HepG2 (cell line): ENCODE data around the gene ALKBH5. TPM values are rescaled to one million over a fixed set of nuclear protein-coding genes. Genes with fewer than 3 reads are reported as not detected.

Experiments
- ATAC-seq: fragments of 200-7000 bp; cut with Tn5 transposase; 3 replicates; pipeline ENCODE4 v1.9.1; 2020; ENCODE audit warnings: mild to moderate bottlenecking, moderate library complexity
- Bru-seq: library from RNA; stranded (reverse); fragments of 400-500 nt; gene quantifications from one replicate; lab custom pipeline; 2021; lab: Mats Ljungman, UMichigan
- BruChase-seq, 2 experiments: library from RNA; stranded (reverse); fragments of 400-500 nt; gene quantifications; one replicate each; lab custom pipeline; 2021; lab: Mats Ljungman, UMichigan
- BruUV-seq: library from RNA; stranded (reverse); fragments of 400-500 nt; replicated peaks from 2 replicates; lab custom pipeline; 2021; lab: Mats Ljungman, UMichigan
- CTCF ChIA-PET: fragments of 300-600 bp; formaldehyde crosslinking; extraction: SDS; loops from one replicate; lab custom pipeline; 2021; ENCODE audit warnings: low total read pairs, inconsistent platforms, low intra/inter-chr PET ratio; lab: Yijun Ruan, JAX
- POLR2A ChIA-PET: fragments of 350-600 bp; sonication (Branson Sonifier 250); formaldehyde crosslinking; loops from one replicate; lab custom pipeline; 2020; ENCODE audit warnings: antibody characterized with exemption, inconsistent platforms; lab: Yijun Ruan, JAX
- DNase-seq: peaks from one replicate; pipeline ENCODE4 v3.0.0-alpha.2; 2015; ENCODE audit warnings: low spot score
- FAIRE-seq: peaks from 3 replicates; lab custom pipeline; 2011; peaks lifted over from hg19 to GRCh38; lab: Jason Lieb, UNC
- H2AFZ ChIP-seq: one replicate; pipeline ENCODE4 v1.6.1; 2011; ENCODE audit warnings: low read length, inconsistent platforms
- H3K27ac ChIP-seq: fragments of 300-600 bp; 3 replicates; pipeline ENCODE4 v1.8.0; 2011; ENCODE audit warnings: mixed run types, mild to moderate bottlenecking, mixed read lengths, low read length, inconsistent platforms; ENCODE audit not compliant: insufficient read depth; ENCODE audit errors: extremely low read length
- H3K27me3 ChIP-seq, 2 experiments: fragments of 200-600 bp in 1 of 2; 2 replicates in 1 of 2; 3 replicates in 1 of 2; pipeline versions ENCODE4 v1.6.0 to v1.8.0; 2011; ENCODE audit warnings: low read length in 2 of 2, mild to moderate bottlenecking in 2 of 2, moderate library complexity in 2 of 2, inconsistent platforms in 1 of 2; ENCODE audit not compliant: insufficient read depth in 2 of 2, control insufficient read depth in 1 of 2
- H3K36me3 ChIP-seq, 2 experiments: fragments of 200-600 bp in 1 of 2; replicated peaks in 1 of 2; 2 replicates in 1 of 2; 3 replicates in 1 of 2; pipeline versions ENCODE4 v1.5.1 to v1.8.0; 2011; ENCODE audit warnings: low read length in 2 of 2, inconsistent platforms in 1 of 2; ENCODE audit not compliant: insufficient read depth in 2 of 2, control insufficient read depth in 1 of 2
- H3K4me1 ChIP-seq: 2 replicates; pipeline ENCODE4 v1.5.1; 2012; ENCODE audit warnings: low read length, inconsistent platforms; ENCODE audit not compliant: insufficient read depth
- H3K4me2 ChIP-seq: 2 replicates; pipeline ENCODE4 v1.6.0; 2011; ENCODE audit warnings: low read depth, low read length, inconsistent platforms
- H3K4me3 ChIP-seq, 3 experiments: fragments of 200-600 bp in 1 of 3; sonication (generic), shearing (Covaris generic) in 1 of 3; replicated peaks in 1 of 3; 2 replicates each; pipeline ENCODE4 v1.5.1; 2011 to 2016; ENCODE audit warnings: low read length in 3 of 3, inconsistent platforms in 2 of 3, low read depth in 2 of 3, mild to moderate bottlenecking in 2 of 3, control low read depth in 1 of 3, mixed read lengths in 1 of 3; ENCODE audit not compliant: insufficient read depth in 1 of 3
- H3K79me2 ChIP-seq: one replicate; pipeline ENCODE4 v1.6.1; 2011; ENCODE audit warnings: low read length, inconsistent platforms; ENCODE audit not compliant: insufficient read depth
- H3K9ac ChIP-seq: 2 replicates; pipeline ENCODE4 v1.6.0; 2011; ENCODE audit warnings: mild to moderate bottlenecking, low read depth, low read length, inconsistent platforms; ENCODE audit not compliant: insufficient read depth
- H3K9me3 ChIP-seq: 2 replicates; pipeline ENCODE4 v1.5.1; 2012; ENCODE audit warnings: mild to moderate bottlenecking, low read length
- H4K20me1 ChIP-seq: 2 replicates; pipeline ENCODE4 v1.6.0; 2011; ENCODE audit warnings: inconsistent platforms, mild to moderate bottlenecking, low read length, moderate library complexity; ENCODE audit not compliant: insufficient read depth
- CEBPZ ChIP-seq: IDR thresholded peaks from 2 replicates; pipeline ENCODE4 v1.6.1; 2012; ENCODE audit warnings: low read length, improper control_type of control experiment
- CENPX ChIP-seq: sonication (generic); formaldehyde crosslinking; IDR thresholded peaks from 2 replicates; pipeline ENCODE4 v1.9.0; 2021; ENCODE audit warnings: mild to moderate bottlenecking, missing genetic modification reagents, moderate library complexity
- ZNF281 ChIP-seq: sonication (generic); formaldehyde crosslinking; IDR thresholded peaks from 2 replicates; pipeline ENCODE4 v1.4.0; 2020; ENCODE audit warnings: missing genetic modification reagents, borderline replicate concordance
- ZNF598 ChIP-seq: sonication (generic); formaldehyde crosslinking; IDR thresholded peaks from 2 replicates; pipeline ENCODE4 v1.5.1; 2020; ENCODE audit warnings: mild to moderate bottlenecking, missing genetic modification reagents, borderline replicate concordance
- WGBS: methylation state at CpG from one replicate; pipeline ENCODE4 v1.1.6; 2017; ENCODE audit warnings: low lambda C conversion rate; 5-methylcytosine and 5-hydroxymethylcytosine counted together
- in situ Hi-C: cut with HindIII; loops from 2 replicates; pipeline ENCODE4 v1.10.0; 2017; ENCODE audit warnings: low pct_unique_long_range_greater_than_20kb; ENCODE audit not compliant: extremely low pct_ligation_motif_present
- intact Hi-C: fragments of 100-400 bp; cut with micrococcal nuclease; formaldehyde crosslinking; loops from one replicate; pipeline ENCODE4 v1.10.0; 2022; ENCODE audit not compliant: unreplicated experiment
- long read RNA-seq, 2 experiments: library from RNA in 1 of 2; library from polyadenylated mRNA in 1 of 2; stranded (forward) in 1 of 2; unstranded in 1 of 2; transcript quantifications; one replicate each; pipeline ENCODE4 v2.0.0, GENCODE V29; 2019 to 2022
- polyA minus RNA-seq, 3 experiments: library from RNA; depleted of rRNA, polyadenylated mRNA; stranded (reverse); fragments of >200 nt; gene quantifications; 2 replicates each; pipeline ENCODE4 v1.2.3, GENCODE V29; 2011; ENCODE audit warnings: low replicate concordance in 1 of 3
- polyA plus RNA-seq, 8 experiments: library from polyadenylated mRNA; depleted of rRNA in 3 of 8; stranded (reverse) in 7 of 8; unstranded in 1 of 8; fragments of >200 nt; fragmentation: Illumina TruSeq in 4 of 8; extraction: Trizol in 4 of 8; gene quantifications; 2 replicates each; pipeline versions ENCODE4 v1.2.1 to v1.2.3, GENCODE V29; 2011 to 2016; ENCODE audit warnings: low read depth in 4 of 8, missing spikeins in 1 of 8, mixed read lengths in 1 of 8; ENCODE audit not compliant: insufficient read depth in 1 of 8
- total RNA-seq, 5 experiments: library from RNA; depleted of rRNA; stranded (reverse); fragments of >200 nt; fragmentation: Illumina TruSeq; extraction: Trizol; gene quantifications; 2 replicates each; pipeline ENCODE4 v1.2.3, GENCODE V29; 2016; ENCODE audit warnings: low read depth in 1 of 5
- TF ChIP-seq, protein P1 (sequence below): IDR thresholded peaks from 2 replicates; pipeline ENCODE4 v1.4.0; 2020; ENCODE audit warnings: mild to moderate bottlenecking, missing genetic modification reagents

The ALKBH5 gene
- total RNA-seq (2016; rRNA removed; fragmentation: Illumina TruSeq; extraction: Trizol) (68.9 and 77.9 TPM in 2 replicates), polyA plus RNA-seq (2011; rRNA removed) (76.9 and 81.4 TPM in 2 replicates), polyA minus RNA-seq (2011; rRNA and poly(A)+ RNA removed; ENCODE audit: low replicate concordance) (171 and 230 TPM in 2 replicates), Bru-seq, nascent RNA (percentile 78 among the genes with signal in this experiment), BruChase-seq, experiment 1, labeled RNA remaining after a 6-hour chase (percentile 93 among the genes with signal in this experiment), BruChase-seq, experiment 2, labeled RNA remaining after a 2-hour chase (percentile 87 among the genes with signal in this experiment)
- total RNA-seq (2016; cell fraction: cytosol; rRNA removed; fragmentation: Illumina TruSeq; extraction: Trizol; ENCODE audit: low read depth) = 33.0 and 40.4 TPM in 2 replicates
- 67.3 and 68.1 TPM in 2 replicates for total RNA-seq (2016; cell fraction: insoluble cytoplasmic fraction; rRNA removed; fragmentation: Illumina TruSeq; extraction: Trizol)
- total RNA-seq (2016; cell fraction: membrane; rRNA removed; fragmentation: Illumina TruSeq; extraction: Trizol) = 116 and 133 TPM in 2 replicates
- 33.2 and 35.5 TPM in 2 replicates for total RNA-seq (2016; cell fraction: nucleus; rRNA removed; fragmentation: Illumina TruSeq; extraction: Trizol)
- 86.0 TPM in 2 replicates for polyA plus RNA-seq (2011; cell fraction: cytosol; rRNA removed)
- 33.7 and 38.7 TPM in 2 replicates for polyA plus RNA-seq (2011; cell fraction: nucleus; rRNA removed)
- 40.0 and 40.1 TPM in 2 replicates for polyA plus RNA-seq (2012)
- 28.2 and 39.0 TPM in 2 replicates for polyA plus RNA-seq (2016; cell fraction: cytosol; fragmentation: Illumina TruSeq; extraction: Trizol; ENCODE audit: low read depth)
- 72.9 and 78.4 TPM in 2 replicates for polyA plus RNA-seq (2016; cell fraction: insoluble cytoplasmic fraction; fragmentation: Illumina TruSeq; extraction: Trizol; ENCODE audit: low read depth)
- polyA plus RNA-seq (2016; cell fraction: membrane; fragmentation: Illumina TruSeq; extraction: Trizol; ENCODE audit: low read depth) = 87.0 and 103 TPM in 2 replicates
- polyA plus RNA-seq (2016; cell fraction: nucleus; fragmentation: Illumina TruSeq; extraction: Trizol; ENCODE audit: insufficient read depth, low read depth) = 49.9 and 55.5 TPM in 2 replicates
- 93.0 and 100 TPM in 2 replicates for polyA minus RNA-seq (2011; cell fraction: cytosol; rRNA and poly(A)+ RNA removed)
- polyA minus RNA-seq (2011; cell fraction: nucleus; rRNA and poly(A)+ RNA removed) = 24.7 and 35.2 TPM in 2 replicates
- long read RNA-seq, experiment 1, transcript ALKBH5-201 (4 exons, 2,748 nt) = major isoform, 48 of 71 reads
- long read RNA-seq, experiment 1, partial matches to known transcripts = 17 of 71 reads
- long read RNA-seq, experiment 1, other reads (novel, unspliced or antisense) = 5 of 71 reads
- long read RNA-seq, experiment 2, transcript ALKBH5-201 (4 exons, 2,748 nt) = major isoform, 56 of 127 reads
- long read RNA-seq, experiment 2, partial matches to known transcripts = 65 of 127 reads
- long read RNA-seq, experiment 2, other reads (novel, unspliced or antisense) = 5 of 127 reads

DNA sequence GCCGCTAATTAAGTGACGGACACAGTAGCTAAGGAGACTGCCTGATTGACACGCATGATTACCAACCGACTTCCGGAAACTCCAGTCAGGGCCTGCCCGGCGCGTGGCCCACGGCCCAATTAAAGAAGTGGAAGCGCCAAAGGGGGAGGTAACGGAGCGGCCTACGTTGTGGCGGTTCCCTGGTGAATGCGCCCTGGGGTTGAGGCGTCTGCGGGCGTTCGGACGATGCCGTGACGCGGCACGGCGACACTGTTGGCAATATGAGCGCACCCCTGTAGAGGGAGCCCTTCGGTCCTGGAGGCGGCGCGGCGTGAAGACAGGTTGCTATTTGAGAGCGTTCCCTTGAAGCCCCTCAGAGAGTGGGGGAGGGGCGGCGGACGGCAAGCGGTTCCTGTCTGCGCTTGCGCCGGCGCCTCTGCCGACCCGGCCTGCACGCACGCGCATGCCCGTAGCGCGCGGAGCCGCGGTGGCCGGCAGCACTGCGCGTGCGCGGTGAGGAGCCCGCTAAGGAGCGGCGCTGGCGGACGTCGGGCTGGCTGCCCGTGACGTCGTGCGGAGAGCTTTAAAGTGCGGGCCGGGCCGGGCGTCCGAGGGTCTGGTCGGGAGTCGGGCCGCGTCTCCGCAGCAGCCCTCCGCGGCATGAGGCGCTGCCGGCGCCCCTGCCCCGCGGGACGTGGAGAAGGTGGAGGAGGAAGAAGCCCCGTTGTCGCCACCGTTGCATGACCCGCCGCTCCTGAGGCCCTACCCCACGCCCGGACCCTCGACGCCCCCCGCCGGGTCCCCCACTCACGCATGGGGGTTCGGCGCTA, at the start of gene ALKBH5:
ALKBH5 (plus strand) TSS at position 495 of the 809 bp plus-strand sequence. CDS start 416 bp downstream, outside the sequence.
- no TSS peak for BruUV-seq
- no peaks in the 10 kb centered on the region for H3K27me3 ChIP-seq
- peaks cover 41% of the 10 kb centered on the region for H4K20me1 ChIP-seq
- DNase-seq (peak; percentile 99), FAIRE-seq (peak; percentile 99), ATAC-seq (peak; percentile 91)
- ChIA-PET CTCF (no interaction called here), POLR2A (interaction anchor here (0.7 to 2.6 kb wide), 22 partner anchors 8 to 675 kb away, joined by 3 to 29 read pairs (median 4); partner anchors contain the start of genes DRC3, LLGL1, PRPSAP2 and SHMT1)
- peak within 1 kb of the TSS; percentile 87 for H3K9ac ChIP-seq
- 0% methylated on average over 17 of the region's 98 CpGs for WGBS
- H3K79me2 ChIP-seq = peaks cover 44% of the 10 kb centered on the region
- H3K36me3 ChIP-seq = peaks cover 3 to 18% of the 10 kb centered on the region in 2 experiments; a peak in 4 of 5 replicates
- peak within 1 kb of the TSS; percentile 80 to 96 (median 81) for H3K4me3 ChIP-seq
- intact Hi-C loops = no loop called here
- H3K4me1 ChIP-seq = peaks cover 58% of the 10 kb centered on the region
- H3K4me2 ChIP-seq = peak within 1 kb of the TSS; percentile 99
- H2AFZ ChIP-seq = no peak within 1 kb of the TSS
- H3K27ac ChIP-seq = peak within 1 kb of the TSS; percentile 96
- H3K9me3 ChIP-seq = no peaks in the 10 kb centered on the region
- in situ Hi-C loops = no loop called here
- TF ChIP-seq, protein P1, sequence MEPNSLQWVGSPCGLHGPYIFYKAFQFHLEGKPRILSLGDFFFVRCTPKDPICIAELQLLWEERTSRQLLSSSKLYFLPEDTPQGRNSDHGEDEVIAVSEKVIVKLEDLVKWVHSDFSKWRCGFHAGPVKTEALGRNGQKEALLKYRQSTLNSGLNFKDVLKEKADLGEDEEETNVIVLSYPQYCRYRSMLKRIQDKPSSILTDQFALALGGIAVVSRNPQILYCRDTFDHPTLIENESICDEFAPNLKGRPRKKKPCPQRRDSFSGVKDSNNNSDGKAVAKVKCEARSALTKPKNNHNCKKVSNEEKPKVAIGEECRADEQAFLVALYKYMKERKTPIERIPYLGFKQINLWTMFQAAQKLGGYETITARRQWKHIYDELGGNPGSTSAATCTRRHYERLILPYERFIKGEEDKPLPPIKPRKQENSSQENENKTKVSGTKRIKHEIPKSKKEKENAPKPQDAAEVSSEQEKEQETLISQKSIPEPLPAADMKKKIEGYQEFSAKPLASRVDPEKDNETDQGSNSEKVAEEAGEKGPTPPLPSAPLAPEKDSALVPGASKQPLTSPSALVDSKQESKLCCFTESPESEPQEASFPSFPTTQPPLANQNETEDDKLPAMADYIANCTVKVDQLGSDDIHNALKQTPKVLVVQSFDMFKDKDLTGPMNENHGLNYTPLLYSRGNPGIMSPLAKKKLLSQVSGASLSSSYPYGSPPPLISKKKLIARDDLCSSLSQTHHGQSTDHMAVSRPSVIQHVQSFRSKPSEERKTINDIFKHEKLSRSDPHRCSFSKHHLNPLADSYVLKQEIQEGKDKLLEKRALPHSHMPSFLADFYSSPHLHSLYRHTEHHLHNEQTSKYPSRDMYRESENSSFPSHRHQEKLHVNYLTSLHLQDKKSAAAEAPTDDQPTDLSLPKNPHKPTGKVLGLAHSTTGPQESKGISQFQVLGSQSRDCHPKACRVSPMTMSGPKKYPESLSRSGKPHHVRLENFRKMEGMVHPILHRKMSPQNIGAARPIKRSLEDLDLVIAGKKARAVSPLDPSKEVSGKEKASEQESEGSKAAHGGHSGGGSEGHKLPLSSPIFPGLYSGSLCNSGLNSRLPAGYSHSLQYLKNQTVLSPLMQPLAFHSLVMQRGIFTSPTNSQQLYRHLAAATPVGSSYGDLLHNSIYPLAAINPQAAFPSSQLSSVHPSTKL = peak; percentile 7; the same call in 1 of the 2 replicates
- TF ChIP-seq CEBPZ = no peak
- TF ChIP-seq CENPX (CRISPR knock-in tag) = no peak
- no peak for TF ChIP-seq ZNF598 (CRISPR knock-in tag)
- TF ChIP-seq ZNF281 (CRISPR knock-in tag) = peak; percentile 99
